GM10248 (cell line): ENCODE results near the gene WDHD1.
"Not testable (repeated sequence)": the region's sequence is repeated elsewhere in the genome, so short reads cannot be mapped to it uniquely, and the experiment has no call there.

ENCODE experiments used
- CTCF ChIA-PET: fragments of 300-600 bp; sonication (Branson Sonifier 250); formaldehyde crosslinking; extraction: SDS; loops from one replicate; lab custom pipeline; 2021; ENCODE audit warnings: antibody characterized with exemption; lab: Yijun Ruan, JAX
- POLR2A ChIA-PET: fragments of 350-650 bp; sonication (Branson Sonifier 250); formaldehyde crosslinking; extraction: SDS; loops from one replicate; lab custom pipeline; 2020; ENCODE audit warnings: antibody characterized with exemption; lab: Yijun Ruan, JAX
- DNase-seq: peaks from one replicate; pipeline ENCODE4 v3.0.0; 2012; ENCODE audit errors: extremely low spot score
- TF ChIP-seq, protein P1 (sequence below): IDR thresholded peaks from 2 replicates; pipeline ENCODE4 v1.5.1; 2012; ENCODE audit warnings: mild to moderate bottlenecking, low read depth; ENCODE audit errors: extremely low read depth, missing control alignments, control extremely low read depth

The WDHD1 gene

DNA sequence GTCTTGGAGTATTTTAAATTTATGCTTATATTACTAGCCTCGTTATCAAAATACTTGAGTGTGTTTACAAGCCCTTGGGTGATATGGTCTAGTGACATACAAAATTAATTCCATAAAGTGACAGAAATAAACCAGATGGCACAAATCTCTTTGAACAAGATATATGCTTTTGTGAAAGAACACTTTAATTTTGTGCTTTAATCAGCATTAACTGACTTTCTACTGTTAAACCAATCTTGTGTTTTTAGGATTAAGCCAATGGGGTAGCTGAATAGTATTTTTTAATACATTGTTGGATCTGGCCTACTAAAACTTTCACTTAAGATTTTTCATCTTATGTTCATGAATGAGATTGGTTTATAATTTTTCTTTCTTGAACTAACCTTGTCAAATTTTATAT lies 93.9 kb downstream of the WDHD1 start:
- TF ChIP-seq, protein P1, sequence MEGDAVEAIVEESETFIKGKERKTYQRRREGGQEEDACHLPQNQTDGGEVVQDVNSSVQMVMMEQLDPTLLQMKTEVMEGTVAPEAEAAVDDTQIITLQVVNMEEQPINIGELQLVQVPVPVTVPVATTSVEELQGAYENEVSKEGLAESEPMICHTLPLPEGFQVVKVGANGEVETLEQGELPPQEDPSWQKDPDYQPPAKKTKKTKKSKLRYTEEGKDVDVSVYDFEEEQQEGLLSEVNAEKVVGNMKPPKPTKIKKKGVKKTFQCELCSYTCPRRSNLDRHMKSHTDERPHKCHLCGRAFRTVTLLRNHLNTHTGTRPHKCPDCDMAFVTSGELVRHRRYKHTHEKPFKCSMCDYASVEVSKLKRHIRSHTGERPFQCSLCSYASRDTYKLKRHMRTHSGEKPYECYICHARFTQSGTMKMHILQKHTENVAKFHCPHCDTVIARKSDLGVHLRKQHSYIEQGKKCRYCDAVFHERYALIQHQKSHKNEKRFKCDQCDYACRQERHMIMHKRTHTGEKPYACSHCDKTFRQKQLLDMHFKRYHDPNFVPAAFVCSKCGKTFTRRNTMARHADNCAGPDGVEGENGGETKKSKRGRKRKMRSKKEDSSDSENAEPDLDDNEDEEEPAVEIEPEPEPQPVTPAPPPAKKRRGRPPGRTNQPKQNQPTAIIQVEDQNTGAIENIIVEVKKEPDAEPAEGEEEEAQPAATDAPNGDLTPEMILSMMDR = no peak
- no peak for DNase-seq
- POLR2A ChIA-PET = interaction anchor here (0.6 kb wide), 1 partner anchor 175 kb away, joined by 4 read pairs; no protein-coding TSS in a partner anchor
- CTCF ChIA-PET = interaction anchor here (0.6 to 1.2 kb wide), 2 partner anchors 11 kb away, joined by 3 to 4 read pairs; no protein-coding TSS in a partner anchor

DNA sequence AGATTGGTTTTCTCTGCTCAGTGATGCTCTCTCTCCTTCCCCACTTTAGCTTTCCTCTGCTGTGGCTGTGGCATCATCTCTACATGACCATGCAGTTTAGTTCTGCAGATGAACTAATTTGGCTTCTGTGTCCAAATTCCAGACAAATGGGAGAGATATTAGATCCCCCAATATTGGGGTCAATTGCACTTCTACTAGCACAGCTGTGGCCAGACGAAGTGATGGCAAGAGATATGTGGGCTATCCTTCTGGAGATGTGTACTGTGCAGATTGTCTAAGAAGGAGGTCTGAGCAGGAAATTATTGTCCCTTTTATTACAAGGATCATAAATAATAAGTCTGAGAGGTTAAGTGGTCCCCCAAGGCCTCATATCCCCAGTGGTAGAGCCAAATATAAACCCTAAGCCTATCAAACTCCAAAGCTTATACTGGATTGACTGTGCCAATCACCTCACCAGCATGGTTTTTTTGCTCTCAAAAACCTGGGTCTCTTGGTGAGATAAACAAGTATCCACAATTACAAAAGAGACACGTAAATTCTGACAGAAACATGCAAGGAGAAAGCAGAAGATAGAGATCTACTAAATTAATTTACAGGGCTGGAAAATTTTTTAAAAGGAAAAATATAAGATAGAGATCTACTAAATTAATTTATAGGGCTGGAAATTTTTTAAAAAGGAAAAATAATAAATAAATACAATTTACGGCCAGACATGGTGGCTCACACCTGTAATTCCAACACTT lies 95.1 kb downstream of the WDHD1 start:
- ChIA-PET CTCF (interaction anchor here (1.2 kb wide), 1 partner anchor 10 kb away, joined by 4 read pairs; no protein-coding TSS in a partner anchor), POLR2A (no interaction called here)
- TF ChIP-seq, protein P1 = no peak
- no peak for DNase-seq

DNA sequence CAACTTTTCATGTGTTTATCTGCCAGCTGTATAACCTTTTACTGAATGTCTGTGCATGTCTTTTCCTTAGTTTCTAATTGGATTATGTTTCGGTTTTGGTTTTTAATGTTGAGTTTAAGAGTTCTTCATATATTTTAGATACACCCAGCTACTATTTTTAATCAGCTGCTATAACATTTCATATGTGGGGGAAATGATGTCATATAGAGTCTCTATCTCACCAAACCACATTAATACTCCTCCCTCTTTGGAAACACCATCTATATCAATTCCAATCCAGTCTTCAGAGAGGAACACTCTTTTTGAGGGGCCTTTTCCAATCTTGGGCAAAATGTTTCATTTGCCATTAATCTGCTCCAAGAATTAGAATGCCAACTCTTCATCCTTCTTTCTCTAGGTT lies 95.8 kb downstream of the WDHD1 start:
- no peak for DNase-seq
- POLR2A ChIA-PET = no interaction called here
- CTCF ChIA-PET = interaction anchor here (0.8 kb wide), 1 partner anchor 42 kb away, joined by 3 read pairs; no protein-coding TSS in a partner anchor
- TF ChIP-seq, protein P1 = no peak

DNA sequence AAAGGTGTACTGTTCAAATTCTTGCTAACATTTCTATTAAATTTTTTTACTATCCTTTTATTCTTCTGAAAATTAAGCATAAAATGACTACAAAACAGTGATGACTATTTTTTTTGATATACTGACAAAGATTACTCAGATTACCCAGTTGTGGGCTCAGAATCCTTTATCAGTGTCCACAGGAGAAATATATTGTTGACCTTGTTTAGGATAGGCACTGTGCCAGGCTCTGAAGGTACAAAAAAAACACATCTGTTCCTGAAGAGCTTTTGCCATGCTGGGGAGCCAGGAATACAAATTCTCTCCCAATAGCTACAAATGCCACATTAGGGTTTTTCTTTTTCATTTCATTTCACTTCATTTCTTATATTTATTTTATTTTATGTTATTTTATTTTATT lies 97.3 kb downstream of the WDHD1 start:
- TF ChIP-seq, protein P1 = no peak
- ChIA-PET POLR2A (no interaction called here), CTCF (no interaction called here)
- DNase-seq = no peak

DNA sequence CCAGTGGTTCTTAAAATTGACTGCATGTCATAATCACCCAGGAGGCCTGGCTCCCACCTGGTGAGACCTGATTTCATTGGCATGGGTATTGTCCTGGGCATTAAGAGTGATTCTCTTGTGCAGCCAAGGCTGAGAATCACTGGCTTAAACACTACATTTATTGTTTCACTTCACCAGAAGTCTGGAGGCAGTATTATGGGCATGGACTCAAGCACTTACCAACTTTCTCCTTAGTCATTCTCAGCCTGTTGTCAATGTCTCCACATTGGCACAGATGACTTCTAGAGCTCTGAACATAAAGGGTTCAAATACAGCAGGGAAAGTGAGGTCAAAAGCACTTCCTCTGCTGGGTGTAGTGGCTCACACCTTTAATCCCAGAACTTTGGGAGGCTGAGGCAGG lies 98.7 kb downstream of the WDHD1 start:
- DNase-seq = no peak
- TF ChIP-seq, protein P1 = no peak
- ChIA-PET CTCF (interaction anchor here (0.9 to 1.6 kb wide), 3 partner anchors 10 to 26 kb away, joined by 3 to 4 read pairs (median 4); partner anchors contain the start of gene GCH1), POLR2A (no interaction called here)

DNA sequence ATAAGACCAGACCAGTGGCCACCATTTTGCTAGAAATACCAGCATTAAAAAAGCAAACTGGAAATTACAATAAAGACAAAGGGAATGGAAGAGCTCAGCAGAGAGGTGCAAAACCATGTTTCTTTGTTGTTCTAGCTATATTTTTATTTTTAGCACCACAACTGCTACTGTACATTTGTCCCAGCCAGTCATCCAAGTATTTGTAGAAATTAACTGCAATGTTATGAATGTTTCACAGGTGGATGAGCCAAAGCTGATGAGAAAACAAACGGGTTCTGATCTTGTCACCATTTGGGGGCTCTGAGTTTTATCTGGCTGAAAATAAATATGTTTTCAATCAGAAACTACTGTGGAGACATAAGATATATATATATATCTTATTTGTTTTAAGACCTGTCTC lies 99.3 kb downstream of the WDHD1 start:
- TF ChIP-seq, protein P1 = no peak
- POLR2A ChIA-PET = no interaction called here
- no peak for DNase-seq
- CTCF ChIA-PET = interaction anchor here (1.6 kb wide), 1 partner anchor 18 kb away, joined by 4 read pairs; no protein-coding TSS in a partner anchor

DNA sequence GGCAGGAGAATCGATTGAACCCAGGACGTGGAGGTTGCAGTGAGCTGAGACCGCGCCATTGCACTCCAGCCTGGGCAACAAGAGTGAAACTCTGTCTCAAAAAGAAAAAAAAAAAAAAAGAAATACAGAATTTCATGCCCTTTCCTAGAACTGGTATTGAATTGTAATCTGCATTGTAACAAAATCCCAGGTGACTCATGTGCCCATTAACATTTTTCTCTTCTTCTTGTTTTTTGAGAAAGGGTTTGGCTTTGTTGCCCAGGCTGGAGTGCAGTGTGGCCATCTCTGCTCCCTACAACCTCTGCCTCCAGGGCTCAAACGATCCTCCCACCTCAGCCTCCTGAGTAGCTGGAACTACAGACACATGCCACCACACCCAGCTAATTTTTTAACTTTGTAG lies 100.3 kb downstream of the WDHD1 start:
- not testable (repeated sequence) for DNase-seq
- POLR2A ChIA-PET = interaction anchor here (0.6 kb wide), 1 partner anchor 41 kb away, joined by 3 read pairs; no protein-coding TSS in a partner anchor
- CTCF ChIA-PET = interaction anchor here (1.6 kb wide), 1 partner anchor 17 kb away, joined by 4 read pairs; no protein-coding TSS in a partner anchor
